ENCODE results near the gene MAP4K1.

Gene MAP4K1

DNA sequence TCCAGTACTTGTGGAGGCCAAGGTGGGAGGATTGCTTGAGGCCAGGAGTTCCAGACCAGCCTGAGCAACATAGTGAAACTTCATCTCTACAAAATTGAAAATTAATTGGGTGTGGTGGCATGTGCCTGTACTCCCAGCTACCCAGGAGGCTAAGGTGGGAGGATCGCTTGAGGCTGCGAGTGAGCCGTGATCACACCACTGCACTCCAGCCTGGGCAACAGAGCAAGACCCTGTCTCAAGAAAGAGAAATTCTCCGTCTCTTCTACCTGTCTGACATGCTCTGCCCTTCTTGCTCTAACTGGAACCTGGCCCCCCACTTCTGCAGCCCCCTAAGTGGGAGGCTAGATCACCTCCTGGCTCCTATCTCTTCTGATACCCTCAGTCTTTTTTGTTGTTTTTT, 8.6 kb upstream of the MAP4K1 start:
- TF ChIP-seq POLR2AphosphoS5 (IDR thresholded peaks at IDR 0.05; ENCODE audit: low read depth, low read length) (no peak), TAF1 (IDR thresholded peaks at IDR 0.05; ENCODE audit: borderline replicate concordance, insufficient read depth, low read length) (no peak), SIN3A (IDR thresholded peaks at IDR 0.05; ENCODE audit: borderline replicate concordance, insufficient read depth, low read length) (no peak), REST (IDR thresholded peaks at IDR 0.05; ENCODE audit: insufficient read depth in 1 of 2, low read depth in 2 of 2, low read length in 2 of 2) (no peak), FOXP2 (optimal IDR thresholded peaks at IDR 0.05; ENCODE audit: borderline replicate concordance, extremely low read depth, extremely low read length, insufficient read depth) (no peak)

DNA sequence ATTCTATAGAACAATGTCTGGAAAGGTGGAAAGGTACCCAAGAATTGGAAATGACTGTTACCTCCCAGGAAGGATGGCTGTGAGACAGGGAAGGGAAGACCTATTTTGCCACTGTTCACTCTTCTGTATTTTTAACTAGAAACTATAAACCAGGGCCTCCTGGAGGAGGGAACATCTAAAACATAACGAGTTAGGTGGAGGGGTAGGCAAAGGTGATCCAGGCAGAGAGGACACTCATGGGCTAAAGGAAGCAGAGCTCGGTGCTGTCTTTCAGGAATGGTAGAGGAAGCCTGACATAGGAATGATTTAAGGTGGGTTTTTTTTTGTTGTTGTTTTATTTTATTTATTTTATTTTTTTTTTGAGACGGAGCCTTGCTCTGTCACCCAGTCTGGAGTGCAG, 7.1 kb upstream of the MAP4K1 start:
- TF ChIP-seq POLR2AphosphoS5 (IDR thresholded peaks at IDR 0.05; ENCODE audit: low read depth, low read length) (no peak), REST (IDR thresholded peaks at IDR 0.05; ENCODE audit: insufficient read depth in 1 of 2, low read depth in 2 of 2, low read length in 2 of 2) (no peak), FOXP2 (optimal IDR thresholded peaks at IDR 0.05; ENCODE audit: borderline replicate concordance, extremely low read depth, extremely low read length, insufficient read depth) (no peak), SIN3A (IDR thresholded peaks at IDR 0.05; ENCODE audit: borderline replicate concordance, insufficient read depth, low read length) (no peak), TAF1 (IDR thresholded peaks at IDR 0.05; ENCODE audit: borderline replicate concordance, insufficient read depth, low read length) (no peak)

DNA sequence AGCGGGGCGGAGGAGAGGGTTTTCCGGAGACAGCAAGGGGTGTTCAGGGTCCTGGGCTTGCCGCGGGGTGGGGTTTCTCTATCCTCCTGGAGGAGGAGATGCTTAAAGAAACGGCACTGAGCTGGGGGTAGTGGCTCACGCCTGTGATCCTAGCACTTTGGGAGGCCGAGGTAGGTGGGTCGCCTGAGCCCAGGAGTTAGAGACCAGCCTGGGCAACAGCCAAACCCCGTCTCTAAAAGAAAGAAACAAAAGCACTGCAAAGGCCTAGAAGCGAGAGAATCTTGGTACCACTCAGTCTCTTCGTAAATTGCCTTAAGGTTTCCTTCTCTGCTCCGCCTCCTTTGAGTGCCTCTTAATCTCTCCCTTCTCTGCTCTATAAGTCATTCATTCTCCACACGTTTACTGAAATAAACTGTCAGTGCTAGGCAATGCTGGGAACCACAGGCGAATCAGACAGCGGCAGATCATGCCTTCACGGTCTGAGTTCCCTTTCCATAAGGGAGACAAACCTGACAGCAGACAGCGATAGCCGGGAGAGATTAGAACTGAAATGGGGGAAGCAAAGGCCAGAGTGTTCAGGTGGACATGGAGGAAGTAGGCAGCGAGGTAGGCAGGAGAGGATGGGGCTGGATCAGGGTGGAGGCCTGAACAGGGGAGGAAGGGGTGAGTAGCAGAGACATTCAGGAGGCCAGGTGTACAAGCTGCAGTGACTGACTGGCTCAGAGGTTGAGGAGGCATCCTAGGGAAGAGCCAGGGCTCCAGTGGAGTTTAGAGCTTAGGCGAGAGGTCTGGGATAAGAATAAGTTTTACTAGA, 1.8 kb upstream of the MAP4K1 start:
- no peak for TF ChIP-seq SIN3A (IDR thresholded peaks at IDR 0.05; ENCODE audit: borderline replicate concordance, insufficient read depth, low read length)
- no peak for TF ChIP-seq REST (IDR thresholded peaks at IDR 0.05; ENCODE audit: insufficient read depth in 1 of 2, low read depth in 2 of 2, low read length in 2 of 2)
- TF ChIP-seq FOXP2 (optimal IDR thresholded peaks at IDR 0.05; ENCODE audit: borderline replicate concordance, extremely low read depth, extremely low read length, insufficient read depth), result no peak
- TF ChIP-seq TAF1 (IDR thresholded peaks at IDR 0.05; ENCODE audit: borderline replicate concordance, insufficient read depth, low read length), result no peak
- TF ChIP-seq POLR2AphosphoS5 (IDR thresholded peaks at IDR 0.05; ENCODE audit: low read depth, low read length), result no peak

- TF ChIP-seq REST (IDR thresholded peaks at IDR 0.05; ENCODE audit: insufficient read depth in 1 of 2, low read depth in 2 of 2, low read length in 2 of 2) (peak in 1 of 2 experiments; percentile 15; a peak in 1 of 4 replicates), POLR2AphosphoS5 (IDR thresholded peaks at IDR 0.05; ENCODE audit: low read depth, low read length) (peak; percentile 84), SIN3A (IDR thresholded peaks at IDR 0.05; ENCODE audit: borderline replicate concordance, insufficient read depth, low read length) (peak; percentile 52; the same call in 1 of the 2 replicates), TAF1 (IDR thresholded peaks at IDR 0.05; ENCODE audit: borderline replicate concordance, insufficient read depth, low read length) (0 out of 2 replicates have a peak, but pooled peaks have one; percentile 68), FOXP2 (optimal IDR thresholded peaks at IDR 0.05; ENCODE audit: borderline replicate concordance, extremely low read depth, extremely low read length, insufficient read depth) (peak; percentile 82)
Measured at GRCh38 chr19:38618590-38619360, 1.0 kb upstream of the MAP4K1 start, which contains the start of gene EIF3K. TSS of gene EIF3K (plus strand) at chr19:38619188. CDS start at chr19:38619269, 81 bp downstream.

Data from PFSK-1 (cell line).